Activated naive CD4-positive, alpha-beta T cell treated with anti-CD3 and anti-CD28 coated beads, Interleukin-2, amount 10 ng/mL, durations not matched to agents 7 days and 5 days (primary cell): Measurements from ENCODE around the gene ANO1.

Experiments used
- CTCF ChIA-PET: fragments of 350-600 bp; sonication (Branson Sonifier 250); formaldehyde crosslinking; loops from one replicate; lab custom pipeline; 2021; ENCODE audit warnings: antibody characterized with exemption; lab: Charles Lee
- DNase-seq: peaks from one replicate; pipeline ENCODE4 v3.0.0-alpha.2; 2020
- H3K27ac Mint-ChIP-seq: one replicate; pipeline ENCODE4 v1.8.0; 2021; ENCODE audit warnings: mild to moderate bottlenecking, moderate library complexity, mixed read lengths
- H3K27me3 Mint-ChIP-seq: one replicate; pipeline ENCODE4 v1.8.0; 2021; ENCODE audit warnings: mild to moderate bottlenecking, mixed read lengths
- H3K36me3 Mint-ChIP-seq: one replicate; pipeline ENCODE4 v1.8.0; 2021; ENCODE audit warnings: mixed read lengths
- H3K4me1 Mint-ChIP-seq: one replicate; pipeline ENCODE4 v1.8.0; 2021; ENCODE audit warnings: mixed read lengths
- H3K4me3 Mint-ChIP-seq: one replicate; pipeline ENCODE4 v1.8.0; 2021; ENCODE audit warnings: mild to moderate bottlenecking, moderate library complexity, mixed read lengths
- H3K9me3 Mint-ChIP-seq: one replicate; pipeline ENCODE4 v1.8.0; 2021; ENCODE audit warnings: mixed read lengths

Gene ANO1

DNA sequence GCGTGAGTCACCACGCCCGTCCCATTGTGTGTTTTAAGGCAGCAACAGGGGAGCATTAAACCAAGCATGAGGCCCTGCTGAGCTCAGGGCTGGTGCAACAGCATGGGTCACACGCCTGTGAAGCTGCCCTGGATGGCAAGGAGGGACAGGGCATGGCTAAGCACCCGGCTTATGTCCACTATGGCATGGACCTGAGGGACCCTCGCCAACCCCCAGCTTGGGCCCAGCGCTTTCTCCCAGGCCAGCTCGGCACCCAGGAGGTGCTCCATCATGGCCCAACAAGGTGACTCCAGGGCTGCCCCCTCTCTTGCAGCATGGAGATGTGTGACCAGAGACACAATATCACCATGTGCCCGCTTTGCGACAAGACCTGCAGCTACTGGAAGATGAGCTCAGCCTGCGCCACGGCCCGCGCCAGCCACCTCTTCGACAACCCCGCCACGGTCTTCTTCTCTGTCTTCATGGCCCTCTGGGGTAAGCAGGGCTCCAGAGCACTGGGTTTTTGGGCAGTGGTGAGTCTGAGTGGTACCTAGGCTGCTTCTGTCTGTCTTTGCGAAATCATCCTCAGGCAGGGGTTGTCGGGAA, 53.6 kb downstream of the ANO1 start:
- Mint-ChIP-seq H3K36me3 (no peaks in the 10 kb centered on the region), H3K4me1 (no peaks in the 10 kb centered on the region), H3K27ac (no peak overlapping the region), H3K9me3 (no peaks in the 10 kb centered on the region), H3K27me3 (no peaks in the 10 kb centered on the region), H3K4me3 (no peak overlapping the region)
- CTCF ChIA-PET, result no interaction called here
- no peak for DNase-seq

DNA sequence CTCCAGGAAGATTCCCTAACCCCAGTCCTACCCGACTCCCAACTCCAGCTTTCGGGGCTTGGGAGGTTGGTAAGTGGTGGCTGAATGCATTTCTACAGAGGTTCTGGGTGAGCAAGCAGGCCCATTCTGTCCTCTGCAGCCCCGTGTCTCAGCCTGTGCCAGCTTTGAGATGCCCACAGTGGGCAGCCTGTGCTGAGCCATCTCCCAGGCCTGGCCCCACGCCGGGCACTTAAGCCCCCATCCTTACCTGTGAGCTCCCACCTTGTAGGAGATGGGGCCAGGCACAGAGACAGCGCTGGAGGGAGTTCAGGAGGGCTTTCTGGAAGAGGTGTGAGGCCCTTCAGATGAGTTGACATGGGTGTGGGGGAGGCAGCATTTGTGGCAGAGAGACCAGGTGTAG, 54.5 kb downstream of the ANO1 start:
- Mint-ChIP-seq H3K27me3 (no peaks in the 10 kb centered on the region), H3K36me3 (no peaks in the 10 kb centered on the region), H3K4me1 (no peaks in the 10 kb centered on the region), H3K9me3 (no peaks in the 10 kb centered on the region), H3K4me3 (no peak overlapping the region), H3K27ac (no peak overlapping the region)
- CTCF ChIA-PET, result no interaction called here
- DNase-seq, result no peak

DNA sequence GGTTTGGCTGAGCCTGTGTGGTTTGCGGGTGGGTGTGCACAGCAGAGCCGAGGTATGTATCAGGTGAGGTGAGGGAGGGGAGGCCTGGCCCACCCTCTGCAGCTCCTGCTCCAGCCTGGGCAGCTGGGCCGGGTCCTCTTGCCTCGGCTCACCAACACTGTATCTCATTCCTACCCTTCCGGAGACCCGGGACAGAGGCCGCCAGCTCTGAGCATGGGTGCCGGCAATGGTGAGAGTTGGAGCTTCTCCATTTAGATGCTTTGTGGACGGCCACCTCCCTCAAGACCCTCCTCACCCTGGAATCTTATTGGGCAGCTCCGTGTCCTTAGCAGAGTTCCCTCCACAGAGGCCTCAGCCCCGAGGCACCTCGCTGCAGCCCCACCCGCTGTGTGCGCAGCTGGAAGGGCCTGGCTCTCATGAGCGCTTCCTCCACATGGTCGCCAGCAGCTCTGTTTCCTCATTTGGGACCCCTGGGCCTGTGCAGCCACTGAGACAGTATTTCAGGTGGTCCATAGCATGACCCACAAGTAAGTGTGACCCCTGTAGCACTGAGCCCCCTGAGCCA, 55.7 kb downstream of the ANO1 start:
- CTCF ChIA-PET, result no interaction called here
- no peak overlapping the region for H3K4me3 Mint-ChIP-seq
- H3K4me1 Mint-ChIP-seq, result no peaks in the 10 kb centered on the region
- no peaks in the 10 kb centered on the region for H3K9me3 Mint-ChIP-seq
- no peak overlapping the region for H3K27ac Mint-ChIP-seq
- DNase-seq, result no peak
- H3K27me3 Mint-ChIP-seq, result no peaks in the 10 kb centered on the region
- no peaks in the 10 kb centered on the region for H3K36me3 Mint-ChIP-seq

GRCh38 chr11:70134490-70134889, 56.4 kb downstream of the ANO1 start:
- CTCF ChIA-PET, result no interaction called here
- Mint-ChIP-seq H3K4me1 (no peaks in the 10 kb centered on the region), H3K4me3 (no peak overlapping the region), H3K27ac (no peak overlapping the region), H3K9me3 (no peaks in the 10 kb centered on the region), H3K36me3 (no peaks in the 10 kb centered on the region), H3K27me3 (no peaks in the 10 kb centered on the region)
- DNase-seq, result no peak

DNA sequence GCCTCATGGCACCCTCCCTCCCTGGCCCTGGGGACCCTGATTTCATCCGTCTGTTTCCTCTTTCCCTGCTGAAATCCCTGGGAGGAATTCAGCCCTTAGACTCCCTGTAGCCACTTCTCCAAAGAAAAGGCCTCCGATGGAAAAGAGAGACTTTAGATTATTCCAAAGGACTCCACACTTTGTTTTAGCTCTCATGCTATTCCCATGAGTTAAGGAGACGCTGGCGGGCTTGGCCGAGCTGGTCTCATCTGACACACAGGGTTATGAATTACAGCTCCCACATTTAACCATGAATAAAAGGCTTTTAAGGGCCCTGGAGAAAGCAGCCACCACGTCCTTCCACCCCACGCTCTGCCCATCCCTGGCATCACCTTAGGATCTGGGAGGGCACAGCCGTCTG, 57.0 kb downstream of the ANO1 start:
- no peak overlapping the region for H3K27ac Mint-ChIP-seq
- H3K9me3 Mint-ChIP-seq, result no peaks in the 10 kb centered on the region
- no peaks in the 10 kb centered on the region for H3K36me3 Mint-ChIP-seq
- H3K4me3 Mint-ChIP-seq, result no peak overlapping the region
- CTCF ChIA-PET, result no interaction called here
- H3K4me1 Mint-ChIP-seq, result no peaks in the 10 kb centered on the region
- H3K27me3 Mint-ChIP-seq, result peaks cover 5% of the 10 kb centered on the region
- DNase-seq, result no peak

DNA sequence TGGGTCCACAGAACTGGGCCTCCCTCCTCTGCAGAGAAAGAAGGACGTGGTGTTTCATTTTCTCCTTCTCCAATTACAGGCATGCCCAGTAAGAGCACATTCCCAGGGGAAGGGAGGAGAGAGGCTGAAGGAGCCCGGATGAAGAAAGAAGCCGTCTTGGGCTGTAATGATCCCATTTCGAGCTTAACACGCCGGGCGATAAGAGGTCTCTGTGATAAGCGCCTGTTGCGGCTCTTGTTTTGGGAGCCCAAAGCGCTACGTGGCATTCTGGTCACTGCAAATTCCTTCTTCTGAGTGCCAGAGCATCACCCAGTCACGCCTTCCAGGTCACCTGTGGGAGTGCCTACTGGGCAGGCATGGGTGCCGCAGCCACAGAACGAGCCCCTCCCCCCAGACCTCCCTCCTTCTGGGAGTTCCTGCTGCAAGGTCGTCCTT, 57.5 kb downstream of the ANO1 start:
- Mint-ChIP-seq H3K4me1 (no peaks in the 10 kb centered on the region), H3K27ac (no peak overlapping the region), H3K9me3 (no peaks in the 10 kb centered on the region), H3K4me3 (no peak overlapping the region), H3K27me3 (peaks cover 10% of the 10 kb centered on the region), H3K36me3 (no peaks in the 10 kb centered on the region)
- DNase-seq, result no peak
- CTCF ChIA-PET, result no interaction called here

DNA sequence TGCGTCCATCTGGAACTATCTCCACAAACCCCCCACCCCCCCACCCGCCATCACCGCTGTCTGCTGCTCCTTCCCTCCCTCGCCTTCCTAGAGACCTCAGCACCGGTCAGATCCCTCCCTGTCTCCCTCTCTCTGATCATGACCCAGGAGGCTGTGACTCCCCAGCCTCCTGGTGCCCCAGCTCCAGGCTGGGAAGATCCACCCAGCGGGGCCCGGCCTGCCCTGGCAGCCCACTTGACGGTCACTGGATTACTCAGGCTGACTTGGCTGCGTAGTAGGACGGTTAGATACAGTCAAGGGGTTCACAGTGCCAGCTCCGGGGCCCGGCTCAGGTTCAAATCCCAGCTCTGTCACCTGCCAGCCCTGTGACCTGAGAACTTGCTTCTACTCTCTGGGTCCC, 59.3 kb downstream of the ANO1 start:
- CTCF ChIA-PET, result no interaction called here
- Mint-ChIP-seq H3K4me1 (no peaks in the 10 kb centered on the region), H3K36me3 (no peaks in the 10 kb centered on the region), H3K9me3 (no peaks in the 10 kb centered on the region), H3K27me3 (peaks cover 28% of the 10 kb centered on the region), H3K4me3 (no peak overlapping the region), H3K27ac (no peak overlapping the region)
- DNase-seq, result no peak

DNA sequence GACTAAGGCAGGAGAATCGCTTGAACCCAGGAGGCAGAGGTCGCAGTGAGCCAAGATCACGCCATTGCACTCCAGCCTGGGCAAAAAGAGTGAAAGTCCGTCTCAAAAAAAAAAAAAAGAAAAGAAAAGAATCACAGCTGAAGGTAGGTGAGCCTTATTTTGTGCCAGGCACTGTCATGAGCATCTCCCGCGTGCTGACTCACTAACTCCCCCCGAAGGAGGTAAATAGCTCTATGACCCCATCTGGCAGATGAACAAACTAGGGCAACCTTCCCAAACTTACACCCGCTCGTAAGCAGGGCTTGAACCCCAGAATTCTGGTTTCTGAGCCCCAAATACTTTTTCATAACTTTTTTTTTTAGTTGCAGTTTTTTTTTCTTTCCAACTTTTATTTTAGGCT, 60.3 kb downstream of the ANO1 start:
- H3K27ac Mint-ChIP-seq, result no peak overlapping the region
- no peaks in the 10 kb centered on the region for H3K9me3 Mint-ChIP-seq
- no peak overlapping the region for H3K4me3 Mint-ChIP-seq
- DNase-seq, result no peak
- H3K36me3 Mint-ChIP-seq, result no peaks in the 10 kb centered on the region
- no peaks in the 10 kb centered on the region for H3K4me1 Mint-ChIP-seq
- peaks cover 38% of the 10 kb centered on the region for H3K27me3 Mint-ChIP-seq
- CTCF ChIA-PET, result interaction anchor here (0.6 kb wide), 1 partner anchor 62 kb away, joined by 3 read pairs; no protein-coding TSS in a partner anchor

- Mint-ChIP-seq H3K36me3 (no peaks in the 10 kb centered on the region), H3K4me3 (no peak overlapping the region), H3K27ac (no peak overlapping the region), H3K4me1 (no peaks in the 10 kb centered on the region), H3K27me3 (peaks cover 43% of the 10 kb centered on the region), H3K9me3 (no peaks in the 10 kb centered on the region)
- CTCF ChIA-PET, result no interaction called here
- DNase-seq, result no peak
These were observed 61.8 kb downstream of the ANO1 start for GRCh38 chr11:70139785-70140410.

DNA sequence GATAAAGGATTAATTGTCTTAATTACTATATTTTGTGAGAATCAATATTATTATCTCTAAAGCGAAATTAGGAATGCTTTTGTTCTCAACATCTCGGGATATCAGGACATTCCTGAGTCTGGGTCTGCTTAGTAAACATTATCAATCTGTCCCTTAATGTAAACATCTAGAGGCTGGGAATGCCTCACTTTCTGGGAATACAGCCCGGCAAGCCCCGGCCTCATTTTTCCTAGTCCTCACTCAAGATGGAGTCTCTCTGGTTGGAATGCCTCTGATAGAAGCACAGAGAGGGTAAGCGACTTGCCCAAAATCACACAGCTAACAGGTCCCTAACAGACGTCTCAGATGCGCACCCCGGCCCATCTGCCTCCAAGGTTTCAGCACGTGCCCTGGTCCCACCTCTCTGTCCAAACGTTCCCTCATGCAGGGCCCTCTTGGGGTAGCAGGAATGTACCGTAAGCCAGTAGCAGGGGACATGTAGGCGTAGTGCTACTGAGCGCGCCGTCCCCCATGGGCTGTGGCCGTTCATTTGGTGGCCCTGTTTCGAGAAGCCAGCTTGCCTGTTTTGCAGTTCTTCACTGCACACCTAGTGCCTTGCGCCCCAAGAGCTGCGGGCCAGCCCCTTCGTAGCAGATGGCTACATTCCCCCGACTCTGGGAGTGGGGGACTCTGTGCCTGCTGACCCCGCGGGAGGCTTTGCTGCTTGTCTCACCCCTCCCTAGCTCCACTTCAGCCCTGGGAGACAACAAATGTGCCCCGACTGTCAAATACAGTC, 62.8 kb downstream of the ANO1 start:
- H3K9me3 Mint-ChIP-seq, result no peaks in the 10 kb centered on the region
- CTCF ChIA-PET, result no interaction called here
- H3K27me3 Mint-ChIP-seq, result peaks cover 43% of the 10 kb centered on the region
- no peaks in the 10 kb centered on the region for H3K4me1 Mint-ChIP-seq
- no peak overlapping the region for H3K27ac Mint-ChIP-seq
- H3K36me3 Mint-ChIP-seq, result no peaks in the 10 kb centered on the region
- no peak for DNase-seq
- H3K4me3 Mint-ChIP-seq, result no peak overlapping the region

- peaks cover 48% of the 10 kb centered on the region for H3K27me3 Mint-ChIP-seq
- H3K36me3 Mint-ChIP-seq, result no peaks in the 10 kb centered on the region
- no peak overlapping the region for H3K4me3 Mint-ChIP-seq
- CTCF ChIA-PET, result no interaction called here
- no peak overlapping the region for H3K27ac Mint-ChIP-seq
- H3K4me1 Mint-ChIP-seq, result no peaks in the 10 kb centered on the region
- no peak for DNase-seq
- no peaks in the 10 kb centered on the region for H3K9me3 Mint-ChIP-seq
These were observed 63.5 kb downstream of the ANO1 start for GRCh38 chr11:70141486-70142220.

- CTCF ChIA-PET, result no interaction called here
- Mint-ChIP-seq H3K4me3 (no peak overlapping the region), H3K27ac (no peak overlapping the region), H3K27me3 (peaks cover 51% of the 10 kb centered on the region), H3K9me3 (no peaks in the 10 kb centered on the region), H3K4me1 (no peaks in the 10 kb centered on the region), H3K36me3 (no peaks in the 10 kb centered on the region)
- DNase-seq, result no peak
These were observed 64.2 kb downstream of the ANO1 start for GRCh38 chr11:70142221-70142875.

DNA sequence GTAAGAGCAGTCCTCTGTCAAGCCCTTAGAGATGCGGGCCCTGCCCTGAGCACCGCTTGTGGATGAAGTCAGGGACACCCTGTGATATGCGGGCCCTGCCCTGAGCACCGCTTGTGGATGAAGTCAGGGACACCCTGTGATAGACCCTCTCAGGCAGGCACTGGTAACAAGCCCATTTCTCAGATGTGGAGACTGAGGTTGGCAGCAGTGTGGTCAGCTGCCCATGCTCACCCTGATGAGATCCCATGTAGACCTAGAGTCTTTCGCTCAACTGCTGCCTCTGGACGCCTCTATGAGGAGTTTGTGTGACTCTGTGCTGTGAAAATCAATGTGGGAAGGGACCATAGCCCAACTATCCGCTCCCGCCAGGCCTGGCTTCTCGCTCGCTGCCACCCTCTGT, 66.1 kb downstream of the ANO1 start:
- no peak for DNase-seq
- H3K9me3 Mint-ChIP-seq, result no peaks in the 10 kb centered on the region
- no peak overlapping the region for H3K4me3 Mint-ChIP-seq
- peaks cover 58% of the 10 kb centered on the region for H3K27me3 Mint-ChIP-seq
- H3K27ac Mint-ChIP-seq, result no peak overlapping the region
- CTCF ChIA-PET, result no interaction called here
- H3K4me1 Mint-ChIP-seq, result no peaks in the 10 kb centered on the region
- no peaks in the 10 kb centered on the region for H3K36me3 Mint-ChIP-seq

GRCh38 chr11:70145071-70145470, 67.0 kb downstream of the ANO1 start:
- H3K9me3 Mint-ChIP-seq, result no peaks in the 10 kb centered on the region
- H3K27ac Mint-ChIP-seq, result no peak overlapping the region
- CTCF ChIA-PET, result no interaction called here
- no peak for DNase-seq
- no peaks in the 10 kb centered on the region for H3K36me3 Mint-ChIP-seq
- peaks cover 54% of the 10 kb centered on the region for H3K27me3 Mint-ChIP-seq
- no peaks in the 10 kb centered on the region for H3K4me1 Mint-ChIP-seq
- H3K4me3 Mint-ChIP-seq, result no peak overlapping the region
